HG03039 (cell line): ENCODE measurements around the gene PLEKHM1.
"Not testable (repeated sequence)": the region's sequence is repeated elsewhere in the genome, so short reads cannot be mapped to it uniquely, and the experiment has no call there.

Source experiments
- ATAC-seq: cut with Tn5 transposase; IDR thresholded peaks from one replicate; pipeline ENCODE4 v1.9.1; 2021; ENCODE audit warnings: mild to moderate bottlenecking, moderate library complexity; ENCODE audit not compliant: unreplicated experiment

Gene PLEKHM1

DNA sequence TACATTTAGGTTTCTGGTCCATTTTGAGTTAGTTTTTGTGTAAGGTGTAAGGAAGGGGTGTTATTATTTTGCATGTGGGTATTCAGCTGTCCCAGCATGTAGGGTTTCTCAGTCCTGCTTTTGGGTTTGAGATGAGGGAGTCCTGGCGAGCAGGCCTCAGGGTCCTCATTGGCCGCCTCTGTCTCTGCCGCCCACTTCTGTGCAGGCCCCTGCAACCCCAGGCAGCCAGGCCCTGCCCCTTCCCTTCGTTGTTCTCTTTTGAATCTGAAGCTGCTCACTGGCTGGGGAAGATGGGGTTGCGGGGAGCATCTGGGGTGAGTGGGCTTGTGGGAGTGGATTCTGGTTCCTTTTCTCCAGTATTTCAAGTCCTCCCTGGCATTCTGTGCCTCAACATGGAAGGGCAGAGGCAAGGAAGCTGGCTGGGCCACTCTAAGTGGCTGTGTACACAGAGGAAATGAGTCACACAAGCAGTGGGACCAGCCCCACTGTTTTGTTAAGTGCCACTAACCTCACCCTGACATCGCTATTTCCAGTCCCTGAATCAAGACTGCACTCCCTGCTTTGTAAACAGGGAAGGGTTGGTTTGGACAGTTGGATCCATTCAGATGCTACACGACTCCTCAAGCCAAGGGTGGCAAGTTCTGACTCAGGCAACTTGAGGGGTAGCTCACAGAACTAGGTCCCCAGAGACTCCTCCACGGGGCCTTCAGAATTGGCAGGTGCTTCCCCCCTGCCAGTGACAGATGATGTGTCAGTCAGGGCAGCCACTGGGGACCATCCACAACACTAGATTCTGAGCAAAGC, 28.8 kb downstream of the PLEKHM1 start:
- peak; percentile 70 for ATAC-seq

DNA sequence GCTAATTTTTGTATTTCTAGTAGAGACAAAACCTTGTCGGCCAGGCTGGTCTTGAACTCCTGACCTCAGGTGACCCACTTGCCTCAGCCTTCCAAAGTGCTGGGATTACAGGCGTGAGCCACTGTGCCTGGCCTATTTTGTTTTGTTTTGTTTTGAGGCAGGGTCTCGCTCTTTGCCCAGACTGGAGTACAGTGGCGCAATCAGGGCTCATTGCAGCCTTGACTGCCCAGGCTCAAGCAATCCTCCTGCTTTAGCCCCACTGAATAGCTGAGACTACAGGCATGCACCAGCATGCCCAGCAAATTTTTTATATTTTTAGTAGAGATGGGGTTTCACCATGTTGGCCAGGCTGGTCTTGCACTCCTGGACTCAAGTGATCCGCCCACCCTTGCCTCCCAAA, 30.1 kb downstream of the PLEKHM1 start:
- ATAC-seq = not testable (repeated sequence)

- not testable (repeated sequence) for ATAC-seq
These were observed 36.2 kb downstream of the PLEKHM1 start for GRCh38 chr17:45454341-45454740.

GRCh38 chr17:45453731-45454130, 36.8 kb downstream of the PLEKHM1 start:
- not testable (repeated sequence) for ATAC-seq

- ATAC-seq = not testable (repeated sequence)
These were observed 37.3 kb downstream of the PLEKHM1 start for GRCh38 chr17:45453225-45453534.

DNA sequence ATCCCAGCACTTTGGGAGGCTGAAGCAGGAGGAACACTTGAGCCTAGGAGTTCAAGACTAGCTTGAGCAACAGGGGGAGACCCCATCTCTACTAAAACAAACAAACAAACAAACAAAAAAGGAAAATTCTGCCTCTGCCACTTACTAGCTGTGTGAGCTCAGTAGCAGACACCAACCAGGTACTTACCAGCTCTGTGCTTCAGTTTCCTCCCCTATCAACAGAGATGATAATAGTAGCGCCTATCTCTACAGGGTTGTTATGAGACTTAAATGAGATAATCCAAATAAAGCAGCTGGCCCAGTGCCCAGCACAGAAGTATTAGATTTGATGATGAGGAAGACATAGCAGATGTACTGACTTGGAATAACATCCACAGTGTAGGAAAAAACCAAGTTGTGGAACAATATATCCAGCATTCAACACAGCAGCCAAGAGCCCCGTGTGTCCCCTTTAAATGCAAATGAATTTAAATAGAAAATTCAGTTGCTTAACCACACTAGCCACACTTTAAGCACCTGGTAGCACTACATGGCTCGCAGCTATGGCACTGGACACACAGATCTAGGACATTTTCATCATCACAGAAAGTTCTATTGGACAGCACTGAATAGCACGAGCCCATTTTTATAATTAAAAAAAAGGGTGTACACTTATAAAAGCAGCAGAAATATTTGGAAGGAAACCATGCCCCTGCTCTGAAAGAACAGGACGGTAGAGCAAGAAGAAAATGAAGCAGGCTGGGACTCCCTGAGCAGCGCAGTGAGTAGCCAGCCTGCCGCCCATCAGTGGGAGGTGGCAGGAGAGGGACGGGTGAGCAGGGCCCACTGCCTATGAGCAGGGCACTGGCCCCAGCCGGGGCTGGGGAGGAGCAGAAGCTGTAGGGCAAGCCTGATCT, 37.9 kb downstream of the PLEKHM1 start:
- not testable (repeated sequence) for ATAC-seq

- not testable (repeated sequence) for ATAC-seq
These were observed 38.9 kb downstream of the PLEKHM1 start for GRCh38 chr17:45451660-45452059.

GRCh38 chr17:45451131-45451530, 39.4 kb downstream of the PLEKHM1 start:
- no peak for ATAC-seq

GRCh38 chr17:45449708-45450329, 40.7 kb downstream of the PLEKHM1 start:
- not testable (repeated sequence) for ATAC-seq

DNA sequence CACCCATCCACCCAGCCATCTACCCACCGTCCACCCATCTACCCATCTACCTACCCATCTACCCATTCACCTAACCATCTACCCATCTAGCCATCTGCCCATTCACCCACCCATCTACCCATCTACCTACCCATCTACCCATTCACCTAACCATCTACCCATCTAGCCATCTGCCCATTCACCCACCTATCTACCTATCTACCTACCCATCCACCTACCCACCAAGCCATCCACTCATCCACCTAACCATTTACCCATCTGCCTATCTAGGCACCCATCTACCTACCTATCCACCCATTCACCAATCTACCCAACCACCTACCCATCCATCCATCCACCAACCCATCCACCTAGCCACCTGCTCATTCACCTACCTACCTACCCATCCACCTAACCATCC, 41.3 kb downstream of the PLEKHM1 start:
- not testable (repeated sequence) for ATAC-seq

- ATAC-seq = not testable (repeated sequence)
These were observed 42.0 kb downstream of the PLEKHM1 start for GRCh38 chr17:45448483-45448882.

- not testable (repeated sequence) for ATAC-seq
These were observed 42.5 kb downstream of the PLEKHM1 start for GRCh38 chr17:45448066-45448465.

DNA sequence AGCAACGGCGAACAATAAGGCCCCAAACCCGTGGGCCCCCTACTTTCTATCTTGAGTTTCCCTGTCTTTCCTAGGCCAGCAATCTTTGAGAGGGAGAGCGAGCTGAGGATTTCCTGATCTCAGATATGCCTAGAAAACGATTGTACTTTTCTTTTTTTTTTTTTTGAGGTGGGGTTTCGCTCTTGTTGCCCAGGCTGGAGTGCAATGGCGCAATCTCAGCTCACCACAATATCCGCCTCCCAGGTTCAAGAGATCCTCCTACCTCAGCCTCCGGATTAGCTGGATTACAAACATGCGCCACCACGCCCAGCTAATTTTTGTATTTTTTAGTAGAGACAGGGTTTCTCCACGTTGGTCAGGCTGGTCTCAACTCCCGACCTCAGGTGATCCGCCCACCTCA, 42.9 kb downstream of the PLEKHM1 start:
- not testable (repeated sequence) for ATAC-seq

- ATAC-seq = not testable (repeated sequence)
These were observed 43.5 kb downstream of the PLEKHM1 start for GRCh38 chr17:45446872-45447625.

GRCh38 chr17:45445901-45446743, 44.4 kb downstream of the PLEKHM1 start:
- not testable (repeated sequence) for ATAC-seq

DNA sequence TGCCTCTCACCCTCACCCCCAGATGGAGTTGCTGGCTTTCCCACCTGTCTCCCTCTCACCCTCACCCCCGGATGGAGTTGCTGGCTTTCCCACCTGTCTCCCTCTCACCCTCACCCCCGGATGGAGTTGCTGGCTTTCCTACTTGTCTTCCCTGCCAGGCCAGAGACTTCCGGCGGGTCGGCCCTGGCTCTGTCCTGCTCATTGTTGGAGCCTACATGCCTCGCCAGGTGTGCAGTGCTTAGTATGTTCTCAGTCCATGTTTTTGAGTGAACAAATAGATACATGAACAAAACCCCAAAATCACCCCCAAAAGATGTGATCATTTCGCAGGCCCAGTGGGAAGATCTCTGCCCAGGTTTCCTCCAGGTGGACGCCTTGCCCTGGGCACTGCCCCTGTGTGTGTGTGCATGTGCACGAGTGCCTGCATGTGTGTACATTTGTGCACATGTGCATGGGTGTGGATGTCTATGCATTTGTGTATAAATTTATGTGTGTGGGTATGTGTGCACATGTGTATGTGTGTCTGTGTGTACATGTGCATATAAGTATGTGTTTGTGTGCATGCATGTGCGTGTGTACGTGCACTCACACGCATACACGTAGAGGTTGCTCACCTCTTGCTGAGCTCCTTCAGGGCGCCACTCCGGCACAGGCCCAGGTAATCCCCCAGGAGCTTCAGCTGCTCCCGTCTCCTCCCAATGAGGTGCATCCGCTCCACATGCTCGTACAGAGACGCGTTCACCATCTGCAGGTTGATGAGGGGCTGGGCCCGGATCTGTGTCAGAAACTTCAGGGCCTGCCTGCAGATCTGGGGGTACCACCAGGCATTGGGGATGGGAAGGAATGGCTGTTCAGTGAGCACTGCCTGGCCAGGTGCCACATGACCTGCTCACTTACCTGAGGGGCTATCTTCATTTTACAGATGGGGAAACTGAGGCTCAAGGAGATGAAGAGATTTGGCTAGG, 45.4 kb downstream of the PLEKHM1 start:
- ATAC-seq = not testable (repeated sequence)

GRCh38 chr17:45444301-45444700, 46.2 kb downstream of the PLEKHM1 start:
- ATAC-seq = not testable (repeated sequence)
